Stimulated activated CD8-positive, alpha-beta memory T cell treated with anti-CD3 and anti-CD28 coated beads, Interleukin-12 subunit alpha, Interleukin-12 subunit beta, amount 100 ng/mL, for 24 hours (primary cell): ENCODE data around the gene GNL1.
"Not testable (repeated sequence)": the region's sequence is repeated elsewhere in the genome, so short reads cannot be mapped to it uniquely, and the experiment has no call there.

ENCODE experiments used
- DNase-seq: peaks from one replicate; pipeline ENCODE4 v3.0.0-alpha.2; 2020; ENCODE audit errors: extremely low read depth

The GNL1 gene

GRCh38 chr6:30495993-30496392, 60.3 kb downstream of the GNL1 start:
- no peak for DNase-seq

GRCh38 chr6:30495060-30495459, 61.2 kb downstream of the GNL1 start:
- DNase-seq: not testable (repeated sequence)

- no peak for DNase-seq
These were observed 61.9 kb downstream of the GNL1 start for GRCh38 chr6:30494291-30494861.

GRCh38 chr6:30493643-30494250, 62.5 kb downstream of the GNL1 start:
- no peak for DNase-seq

- DNase-seq: no peak
These were observed 64.0 kb downstream of the GNL1 start for GRCh38 chr6:30491991-30492952.
